Thyroid gland (tissue), 4 donors: ENCODE measurements around the gene FSD1L. TPM values are rescaled to one million over a fixed set of nuclear protein-coding genes. Genes with fewer than 3 reads are reported as not detected.

ENCODE experiments used
- DNase-seq, 2 donors: peaks; one replicate each; pipeline ENCODE4 v3.0.0-alpha.2; 2019
- H3K27ac ChIP-seq, 3 donors: fragments of 200-600 bp; sonication (generic); 1 replicate in 2 of 3; 2 replicates in 1 of 3; pipeline ENCODE4 v1.5.1; 2016 to 2019; ENCODE audit warnings: mild to moderate bottlenecking in 1 of 3, moderate library complexity in 1 of 3
- H3K27me3 ChIP-seq: fragments of 200-600 bp; sonication (generic); one replicate; pipeline ENCODE4 v1.5.1; 2019
- H3K36me3 ChIP-seq, 2 donors: fragments of 200-600 bp; sonication (generic); one replicate each; pipeline ENCODE4 v1.5.1; 2016 to 2019
- H3K4me1 ChIP-seq, 2 donors: fragments of 200-600 bp; sonication (generic); one replicate each; pipeline ENCODE4 v1.5.1; 2017 to 2019
- H3K4me3 ChIP-seq, 3 donors: fragments of 200-600 bp; sonication (generic); replicated peaks in 1 of 3; 1 replicate in 2 of 3; 2 replicates in 1 of 3; pipeline ENCODE4 v1.5.1; 2016; ENCODE audit warnings: mild to moderate bottlenecking in 1 of 3
- H3K9me3 ChIP-seq: fragments of 200-600 bp; sonication (generic); one replicate; pipeline ENCODE4 v1.5.1; 2017
- CTCF ChIP-seq, 6 experiments: fragments of 200-600 bp in 3 of 6; fragments of 450-650 bp in 3 of 6; sonication (generic) in 3 of 6; IDR thresholded peaks; one replicate each; pipeline ENCODE4 v1.5.1; 2016 to 2019; ENCODE audit warnings: antibody characterized with exemption in 6 of 6, mild to moderate bottlenecking in 2 of 6, inconsistent platforms in 1 of 6, moderate library complexity in 1 of 6
- POLR2A ChIP-seq, 2 donors: fragments of 450-650 bp; IDR thresholded peaks; one replicate each; pipeline ENCODE4 v1.6.1; 2017; ENCODE audit warnings: antibody characterized with exemption in 2 of 2, mild to moderate bottlenecking in 2 of 2, moderate library complexity in 1 of 2
- WGBS, 2 donors: methylation state at CpG; one replicate each; pipeline ENCODE4 v1.1.5; 2017; 5-methylcytosine and 5-hydroxymethylcytosine counted together
- intact Hi-C: fragments of 100-400 bp; cut with DNase I; formaldehyde crosslinking; loops from one replicate; pipeline ENCODE4 v1.15.1; 2023
- total RNA-seq, 4 donors: library from RNA; depleted of rRNA; stranded (reverse); fragments of >200 nt; gene quantifications; one replicate each; pipeline ENCODE4 v1.2.3, GENCODE V29; 2016

The FSD1L gene
- total RNA-seq, 4 donors from 2014 or later: 5.9 to 9.0 (median 8.3) TPM

- H3K4me3 ChIP-seq: no peak overlapping the region
- whole genome bisulfite sequencing, 2 donors: 91 to 97% methylated on average over 3 of the region's 3 CpGs
These were observed 145.3 kb downstream of the FSD1L start for GRCh38 chr9:105593145-105593544.

More at GRCh38 chr9:105593145-105593544, 145.3 kb downstream of the FSD1L start:
- no peak for DNase-seq
- no peaks in the 10 kb centered on the region for H3K9me3 ChIP-seq
- H3K27me3 ChIP-seq: no peaks in the 10 kb centered on the region
- peaks cover 0 to 7% of the 10 kb centered on the region in 2 donors for H3K36me3 ChIP-seq
- intact Hi-C loops: loop anchor here (10.0 kb wide), 1 partner anchor 292 kb away; no protein-coding TSS in a partner anchor
- H3K4me1 ChIP-seq: no peaks in the 10 kb centered on the region
- TF ChIP-seq POLR2A (IDR thresholded peaks at IDR 0.05) (no peak), CTCF (IDR thresholded peaks at IDR 0.05) (no peak)
- H3K27ac ChIP-seq: no peak overlapping the region

Other genes with a start within 250 kb of the FSD1L start
- 100 to 1,000 TPM; 102 to 144 (median 132) TPM for gene SLC44A1, start 203.4 kb upstream of the FSD1L start, total RNA-seq
- 10 to 100 TPM; 10.6 to 39.2 (median 26.8) TPM for gene FKTN, start 110.1 kb downstream of the FSD1L start, total RNA-seq
- gene TAL2, start 214.4 kb downstream of the FSD1L start, total RNA-seq: not detected
- gene TMEM38B, start 246.5 kb downstream of the FSD1L start, total RNA-seq: 10 to 100 TPM; 38.4 to 80.9 (median 60.2) TPM